Measurements from ENCODE around the gene KCNT2.

Gene KCNT2

DNA sequence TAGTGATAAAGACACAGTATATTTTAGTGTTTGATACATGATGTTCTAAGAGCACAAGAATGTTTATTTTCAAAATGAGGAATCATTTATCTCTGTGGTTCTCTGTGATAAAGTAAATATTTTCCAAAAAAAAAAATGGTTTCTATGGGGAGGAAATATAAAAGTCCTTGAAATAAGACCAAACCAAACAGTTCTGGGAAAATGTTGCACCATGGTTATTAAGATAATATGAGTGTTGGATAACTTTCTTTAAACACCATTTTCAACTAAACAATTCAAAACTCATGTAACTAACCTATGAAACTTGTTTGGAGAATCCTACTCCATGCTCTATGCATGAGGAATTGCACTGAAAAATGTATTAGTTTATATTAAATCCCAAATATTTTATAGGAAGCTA, 184.6 kb downstream of the KCNT2 start:
- in situ Hi-C loops (cut with MboI; ENCODE audit: low pct_unique_long_range_greater_than_20kb, low sequenced_read_pairs, unreplicated experiment), result no loop called here
- no peak for DNase-seq (ENCODE audit: low spot score)
- TF ChIP-seq, protein P1, sequence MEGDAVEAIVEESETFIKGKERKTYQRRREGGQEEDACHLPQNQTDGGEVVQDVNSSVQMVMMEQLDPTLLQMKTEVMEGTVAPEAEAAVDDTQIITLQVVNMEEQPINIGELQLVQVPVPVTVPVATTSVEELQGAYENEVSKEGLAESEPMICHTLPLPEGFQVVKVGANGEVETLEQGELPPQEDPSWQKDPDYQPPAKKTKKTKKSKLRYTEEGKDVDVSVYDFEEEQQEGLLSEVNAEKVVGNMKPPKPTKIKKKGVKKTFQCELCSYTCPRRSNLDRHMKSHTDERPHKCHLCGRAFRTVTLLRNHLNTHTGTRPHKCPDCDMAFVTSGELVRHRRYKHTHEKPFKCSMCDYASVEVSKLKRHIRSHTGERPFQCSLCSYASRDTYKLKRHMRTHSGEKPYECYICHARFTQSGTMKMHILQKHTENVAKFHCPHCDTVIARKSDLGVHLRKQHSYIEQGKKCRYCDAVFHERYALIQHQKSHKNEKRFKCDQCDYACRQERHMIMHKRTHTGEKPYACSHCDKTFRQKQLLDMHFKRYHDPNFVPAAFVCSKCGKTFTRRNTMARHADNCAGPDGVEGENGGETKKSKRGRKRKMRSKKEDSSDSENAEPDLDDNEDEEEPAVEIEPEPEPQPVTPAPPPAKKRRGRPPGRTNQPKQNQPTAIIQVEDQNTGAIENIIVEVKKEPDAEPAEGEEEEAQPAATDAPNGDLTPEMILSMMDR (IDR thresholded peaks at IDR 0.05; ENCODE audit: extremely low read depth, insufficient read depth, missing control alignments), result no peak

GRCh38 chr1:196418772-196419171, 189.5 kb downstream of the KCNT2 start:
- DNase-seq (ENCODE audit: low spot score), result no peak
- TF ChIP-seq, protein P1 (IDR thresholded peaks at IDR 0.05; ENCODE audit: extremely low read depth, insufficient read depth, missing control alignments), result no peak
- in situ Hi-C loops (cut with MboI; ENCODE audit: low pct_unique_long_range_greater_than_20kb, low sequenced_read_pairs, unreplicated experiment), result no loop called here

DNA sequence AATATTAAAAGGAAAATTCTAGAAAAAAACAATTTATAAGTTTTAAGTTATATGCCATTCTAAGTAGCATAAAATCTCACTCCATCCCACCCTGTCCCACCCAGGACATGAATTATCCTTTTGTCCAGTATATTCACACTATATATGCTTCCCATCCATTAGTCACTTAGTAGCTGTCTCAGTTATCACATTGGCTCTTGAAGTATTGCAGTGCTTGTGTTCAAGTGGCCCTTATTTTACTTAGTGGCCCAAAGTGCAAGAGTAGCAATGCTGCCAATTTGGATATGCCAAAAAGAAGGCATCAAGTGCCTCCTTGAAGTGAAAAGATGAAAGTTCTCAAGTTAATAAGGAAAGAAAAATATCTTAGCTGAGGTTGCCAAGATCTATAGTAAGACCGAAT, 192.3 kb downstream of the KCNT2 start:
- DNase-seq (ENCODE audit: low spot score), result no peak
- in situ Hi-C loops (cut with MboI; ENCODE audit: low pct_unique_long_range_greater_than_20kb, low sequenced_read_pairs, unreplicated experiment), result no loop called here
- TF ChIP-seq, protein P1 (IDR thresholded peaks at IDR 0.05; ENCODE audit: extremely low read depth, insufficient read depth, missing control alignments), result no peak

DNA sequence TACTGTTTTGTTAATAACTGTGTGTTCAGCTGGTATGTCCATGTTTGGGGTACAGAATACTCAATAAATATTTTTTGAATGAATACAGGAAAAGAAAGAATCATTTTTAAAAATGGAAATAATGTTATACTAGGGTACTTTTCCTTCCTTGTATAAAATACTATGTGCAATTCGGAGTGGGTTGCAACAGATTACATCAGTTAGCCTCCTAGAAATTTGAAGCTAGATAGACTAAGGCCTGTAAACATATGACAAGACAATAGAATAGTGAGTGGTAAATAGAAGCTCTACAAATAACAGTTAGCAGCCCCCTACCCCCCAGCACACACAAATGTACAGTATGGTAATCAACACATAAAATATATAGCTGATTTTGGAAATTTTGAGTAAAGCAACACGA, 195.9 kb downstream of the KCNT2 start:
- in situ Hi-C loops (cut with MboI; ENCODE audit: low pct_unique_long_range_greater_than_20kb, low sequenced_read_pairs, unreplicated experiment), result no loop called here
- TF ChIP-seq, protein P1 (IDR thresholded peaks at IDR 0.05; ENCODE audit: extremely low read depth, insufficient read depth, missing control alignments), result no peak
- no peak for DNase-seq (ENCODE audit: low spot score)

DNA sequence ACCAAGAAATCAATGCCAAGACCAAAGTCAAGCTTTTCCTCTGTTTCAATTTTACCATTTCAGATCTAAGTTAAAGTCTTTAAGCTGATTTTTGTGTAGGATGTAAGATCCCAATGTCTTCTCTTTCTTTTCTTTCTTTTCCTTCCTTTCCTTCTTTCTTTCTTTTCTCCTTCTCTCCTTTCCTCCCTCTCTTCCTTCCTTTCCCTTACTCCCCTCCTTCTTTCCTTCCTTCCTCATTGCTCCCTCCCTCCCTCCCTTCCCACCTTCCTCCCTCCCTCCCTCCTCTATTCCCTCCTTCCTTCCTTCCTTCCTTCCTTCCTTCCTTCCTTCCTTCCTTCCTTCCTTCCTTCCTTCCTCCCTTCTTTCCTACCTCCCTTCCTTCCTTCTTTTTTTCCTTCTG, 197.5 kb downstream of the KCNT2 start:
- in situ Hi-C loops (cut with MboI; ENCODE audit: low pct_unique_long_range_greater_than_20kb, low sequenced_read_pairs, unreplicated experiment), result no loop called here
- DNase-seq (ENCODE audit: low spot score), result no peak
- TF ChIP-seq, protein P1 (IDR thresholded peaks at IDR 0.05; ENCODE audit: extremely low read depth, insufficient read depth, missing control alignments), result no peak

GRCh38 chr1:196409586-196409985, 198.7 kb downstream of the KCNT2 start:
- TF ChIP-seq, protein P1 (IDR thresholded peaks at IDR 0.05; ENCODE audit: extremely low read depth, insufficient read depth, missing control alignments), result no peak
- no peak for DNase-seq (ENCODE audit: low spot score)
- in situ Hi-C loops (cut with MboI; ENCODE audit: low pct_unique_long_range_greater_than_20kb, low sequenced_read_pairs, unreplicated experiment), result no loop called here
